ENCODE data around the gene TINAG.

The TINAG gene, protein sequence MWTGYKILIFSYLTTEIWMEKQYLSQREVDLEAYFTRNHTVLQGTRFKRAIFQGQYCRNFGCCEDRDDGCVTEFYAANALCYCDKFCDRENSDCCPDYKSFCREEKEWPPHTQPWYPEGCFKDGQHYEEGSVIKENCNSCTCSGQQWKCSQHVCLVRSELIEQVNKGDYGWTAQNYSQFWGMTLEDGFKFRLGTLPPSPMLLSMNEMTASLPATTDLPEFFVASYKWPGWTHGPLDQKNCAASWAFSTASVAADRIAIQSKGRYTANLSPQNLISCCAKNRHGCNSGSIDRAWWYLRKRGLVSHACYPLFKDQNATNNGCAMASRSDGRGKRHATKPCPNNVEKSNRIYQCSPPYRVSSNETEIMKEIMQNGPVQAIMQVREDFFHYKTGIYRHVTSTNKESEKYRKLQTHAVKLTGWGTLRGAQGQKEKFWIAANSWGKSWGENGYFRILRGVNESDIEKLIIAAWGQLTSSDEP

GRCh38 chr6:54308289-54308985, at the start of gene TINAG:
Gene TINAG (plus strand): TSS chr6:54308441. CDS start chr6:54308551, 110 bp downstream.
- H3K27me3 ChIP-seq (ENCODE audit: low read length), result no peaks in the 10 kb centered on the region
- H2AFZ ChIP-seq (ENCODE audit: low read depth, low read length, severe bottlenecking), result no peak within 1 kb of the TSS
- no peaks in the 10 kb centered on the region for H3K79me2 ChIP-seq (ENCODE audit: insufficient read depth, low read length)
- H4K20me1 ChIP-seq (ENCODE audit: low read depth, low read length), result no peaks in the 10 kb centered on the region
- H3K9me2 ChIP-seq (replicated peaks; ENCODE audit: insufficient read depth, low read length), result no peaks in the 10 kb centered on the region
- no peak within 1 kb of the TSS for H3K4me3 ChIP-seq (ENCODE audit: insufficient read depth, low read length, poor library complexity, severe bottlenecking)
- no peak within 1 kb of the TSS for H3K9ac ChIP-seq (ENCODE audit: low read length)
- no peak within 1 kb of the TSS for H3K27ac ChIP-seq (ENCODE audit: low read depth, low read length)
- TF ChIP-seq EZH2phosphoT487 (conservative IDR thresholded peaks at IDR 0.05; ENCODE audit: low read length), result no peak
- no peak for TF ChIP-seq CTCF (IDR thresholded peaks at IDR 0.05; ENCODE audit: insufficient read depth, low read length, poor library complexity, severe bottlenecking)
- no peak within 1 kb of the TSS for H3K4me2 ChIP-seq (ENCODE audit: low read depth, low read length, poor library complexity, severe bottlenecking)
- H3K9me3 ChIP-seq (ENCODE audit: insufficient read depth, low read length), result no peaks in the 10 kb centered on the region
- no peaks in the 10 kb centered on the region for H3F3A ChIP-seq (ENCODE audit: insufficient read depth)
- no peaks in the 10 kb centered on the region for H3K36me3 ChIP-seq (ENCODE audit: low read length)

- H3K27ac ChIP-seq (ENCODE audit: low read depth, low read length), result no peak overlapping the region
- no peak overlapping the region for H3K4me3 ChIP-seq (ENCODE audit: insufficient read depth, low read length, poor library complexity, severe bottlenecking)
- H3K27me3 ChIP-seq (ENCODE audit: low read length), result no peaks in the 10 kb centered on the region
- no peaks in the 10 kb centered on the region for H3K36me3 ChIP-seq (ENCODE audit: low read length)
- H4K20me1 ChIP-seq (ENCODE audit: low read depth, low read length), result no peaks in the 10 kb centered on the region
- H3K9ac ChIP-seq (ENCODE audit: low read length), result no peak overlapping the region
- TF ChIP-seq CTCF (IDR thresholded peaks at IDR 0.05; ENCODE audit: insufficient read depth, low read length, poor library complexity, severe bottlenecking) (no peak), EZH2phosphoT487 (conservative IDR thresholded peaks at IDR 0.05; ENCODE audit: low read length) (no peak)
- H3F3A ChIP-seq (ENCODE audit: insufficient read depth), result no peaks in the 10 kb centered on the region
- no peak overlapping the region for H2AFZ ChIP-seq (ENCODE audit: low read depth, low read length, severe bottlenecking)
- no peaks in the 10 kb centered on the region for H3K79me2 ChIP-seq (ENCODE audit: insufficient read depth, low read length)
- H3K9me2 ChIP-seq (replicated peaks; ENCODE audit: insufficient read depth, low read length), result no peaks in the 10 kb centered on the region
- no peak overlapping the region for H3K4me2 ChIP-seq (ENCODE audit: low read depth, low read length, poor library complexity, severe bottlenecking)
- no peaks in the 10 kb centered on the region for H3K9me3 ChIP-seq (ENCODE audit: insufficient read depth, low read length)
Measured at GRCh38 chr6:54260025-54260424, 48.2 kb upstream of the TINAG start.

DNA sequence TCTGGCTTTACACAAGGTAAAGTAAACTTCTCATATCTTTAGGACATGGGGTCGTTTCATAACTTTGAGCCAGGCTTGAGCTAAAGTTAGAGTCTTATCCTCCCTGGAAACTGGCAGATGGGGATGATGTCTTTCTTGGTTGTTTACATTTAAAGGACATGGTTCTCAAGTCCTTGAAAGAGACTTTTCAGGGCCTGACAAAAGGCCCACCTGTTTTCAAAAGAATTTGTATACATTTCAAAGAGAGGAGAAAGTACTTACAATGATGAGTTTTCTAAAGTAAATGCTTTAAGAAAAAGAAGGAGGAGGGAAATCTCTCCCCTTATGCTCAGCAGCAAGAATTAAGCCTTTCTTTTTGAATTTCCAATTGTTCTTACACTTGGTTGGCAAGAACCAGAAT, 45.7 kb upstream of the TINAG start:
- Histone ChIP-seq H3K9me2 (replicated peaks; ENCODE audit: insufficient read depth, low read length) (no peaks in the 10 kb centered on the region), H3K27ac (ENCODE audit: low read depth, low read length) (no peak overlapping the region), H3K36me3 (ENCODE audit: low read length) (no peaks in the 10 kb centered on the region), H4K20me1 (ENCODE audit: low read depth, low read length) (no peaks in the 10 kb centered on the region), H3F3A (ENCODE audit: insufficient read depth) (no peaks in the 10 kb centered on the region), H3K9ac (ENCODE audit: low read length) (no peak overlapping the region), H3K4me3 (ENCODE audit: insufficient read depth, low read length, poor library complexity, severe bottlenecking) (no peak overlapping the region), H3K4me2 (ENCODE audit: low read depth, low read length, poor library complexity, severe bottlenecking) (no peak overlapping the region), H2AFZ (ENCODE audit: low read depth, low read length, severe bottlenecking) (no peak overlapping the region), H3K79me2 (ENCODE audit: insufficient read depth, low read length) (no peaks in the 10 kb centered on the region), H3K9me3 (ENCODE audit: insufficient read depth, low read length) (no peaks in the 10 kb centered on the region), H3K27me3 (ENCODE audit: low read length) (no peaks in the 10 kb centered on the region)
- TF ChIP-seq CTCF (IDR thresholded peaks at IDR 0.05; ENCODE audit: insufficient read depth, low read length, poor library complexity, severe bottlenecking), result no peak
